Activated naive CD4-positive, alpha-beta T cell treated with anti-CD3 and anti-CD28 coated beads, Interleukin-2, amount 50 U/mL, for 72 hours (primary cell): Measurements from ENCODE around the gene TP53I11. TPM values are rescaled to one million over a fixed set of nuclear protein-coding genes. Genes with fewer than 3 reads are reported as not detected.

Experiments
- ATAC-seq, 2 donors: fragments of 150-1000 bp; cut with Tn5 transposase; 2 replicates each; pipeline ENCODE4 v1.10.0; 2021; ENCODE audit warnings: mild to moderate bottlenecking in 2 of 2, moderate library complexity in 2 of 2
- DNase-seq, 2 donors: peaks; one replicate each; pipeline ENCODE4 v3.0.0; 2021 to 2022; ENCODE audit warnings: low spot score in 2 of 2
- H3K27ac Mint-ChIP-seq, 2 donors: one replicate each; pipeline ENCODE4 v1.8.0; 2022; ENCODE audit warnings: mild to moderate bottlenecking in 2 of 2, mixed read lengths in 2 of 2
- H3K36me3 Mint-ChIP-seq, 2 donors: one replicate each; pipeline ENCODE4 v1.8.0; 2022; ENCODE audit warnings: mixed read lengths in 2 of 2
- H3K9me3 Mint-ChIP-seq, 2 donors: one replicate each; pipeline ENCODE4 v1.8.0; 2022; ENCODE audit warnings: mixed read lengths in 2 of 2
- total RNA-seq, 2 donors: library from RNA; stranded (reverse); gene quantifications; one replicate each; pipeline ENCODE4 v1.2.3, GENCODE V29; 2022

The TP53I11 gene, protein sequence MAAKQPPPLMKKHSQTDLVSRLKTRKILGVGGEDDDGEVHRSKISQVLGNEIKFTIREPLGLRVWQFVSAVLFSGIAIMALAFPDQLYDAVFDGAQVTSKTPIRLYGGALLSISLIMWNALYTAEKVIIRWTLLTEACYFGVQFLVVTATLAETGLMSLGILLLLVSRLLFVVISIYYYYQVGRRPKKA
- 10 to 100 TPM in 1 of 2 donors, 1 to 10 TPM in 1; 7.5 to 21.5 TPM for total RNA-seq

DNA sequence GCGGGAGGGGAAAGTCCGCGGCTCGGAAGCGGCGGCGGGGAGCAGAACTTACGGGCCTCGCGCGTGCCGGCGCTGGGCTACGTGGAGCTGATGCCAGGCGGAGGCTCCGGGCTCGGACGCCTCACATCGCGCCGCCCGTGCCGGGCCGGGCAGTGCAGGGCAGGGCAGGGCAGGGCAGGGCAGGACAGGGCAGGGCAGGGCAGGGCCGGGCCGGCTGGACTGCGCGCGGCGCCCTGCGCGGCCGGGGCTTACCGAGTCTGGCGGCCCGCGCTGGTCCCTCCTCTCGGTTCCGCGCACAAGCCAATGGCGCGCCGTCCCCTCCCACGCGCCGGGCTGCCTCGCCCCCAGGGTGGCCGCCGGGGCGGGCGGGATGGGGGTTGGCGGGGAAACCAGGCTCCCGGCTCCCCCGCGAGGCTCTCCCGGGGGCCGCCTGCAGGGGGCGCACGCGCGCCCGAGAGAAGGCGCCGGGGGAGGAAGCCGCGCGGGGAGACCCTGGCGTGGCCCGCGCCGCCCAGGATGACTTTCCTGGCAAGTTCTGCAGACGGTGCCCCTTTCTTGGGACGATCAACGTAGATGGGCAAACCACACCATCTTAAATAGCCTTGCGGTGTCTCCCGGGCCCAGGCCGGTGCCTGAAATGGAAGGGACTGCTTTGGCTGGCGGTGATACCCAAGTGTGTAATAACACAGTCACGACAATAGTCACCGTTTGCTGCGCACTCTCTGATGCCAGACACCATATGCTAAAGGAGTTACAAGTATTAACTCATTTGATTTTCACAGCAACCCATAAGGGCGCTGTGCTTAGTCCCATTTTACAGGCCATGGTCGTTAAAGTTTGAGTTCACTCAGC is at the start of gene TP53I11:
Gene TP53I11, minus strand, starts transcription at position 259 of the 852 bp plus-strand sequence. CDS start 12,548 bp downstream, outside the sequence.
- H3K27ac Mint-ChIP-seq: no peak within 1 kb of the TSS
- DNase-seq (peak; percentile 71 to 78), ATAC-seq (peak; percentile 79 to 85)
- no peaks in the 10 kb centered on the region for H3K9me3 Mint-ChIP-seq
- H3K36me3 Mint-ChIP-seq: no peaks in the 10 kb centered on the region

DNA sequence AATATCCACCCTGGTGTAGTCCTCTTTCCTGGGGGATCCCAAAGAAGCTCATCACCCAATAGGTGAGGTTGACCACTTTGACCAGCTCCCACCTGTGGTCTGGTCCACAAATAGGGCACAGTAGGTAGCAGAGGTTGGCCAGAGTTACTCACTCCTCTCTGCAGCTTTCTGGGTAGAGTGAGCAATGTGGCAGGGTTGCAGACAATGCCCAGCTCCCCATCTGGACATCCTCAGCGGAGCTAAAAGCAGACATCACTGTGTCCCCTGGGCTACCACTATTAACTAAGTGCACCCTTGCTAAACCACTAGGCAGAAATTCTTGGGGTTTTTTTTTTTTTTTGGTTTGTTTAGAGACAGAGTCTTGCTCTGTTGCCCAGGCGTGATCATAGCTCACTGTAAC is 48.4 kb upstream of the TP53I11 start:
- H3K36me3 Mint-ChIP-seq: no peaks in the 10 kb centered on the region
- H3K27ac Mint-ChIP-seq: no peak overlapping the region
- ATAC-seq: no peak
- no peak for DNase-seq
- H3K9me3 Mint-ChIP-seq: no peaks in the 10 kb centered on the region

- H3K9me3 Mint-ChIP-seq: no peaks in the 10 kb centered on the region
- H3K36me3 Mint-ChIP-seq: no peaks in the 10 kb centered on the region
- DNase-seq (no peak), ATAC-seq (no peak)
- no peak overlapping the region for H3K27ac Mint-ChIP-seq
Measured at GRCh38 chr11:44998051-44998450, 47.4 kb upstream of the TP53I11 start.

GRCh38 chr11:44997566-44997965 is 46.9 kb upstream of the TP53I11 start:
- no peaks in the 10 kb centered on the region for H3K36me3 Mint-ChIP-seq
- H3K27ac Mint-ChIP-seq: no peak overlapping the region
- DNase-seq (no peak), ATAC-seq (no peak)
- H3K9me3 Mint-ChIP-seq: no peaks in the 10 kb centered on the region

DNA sequence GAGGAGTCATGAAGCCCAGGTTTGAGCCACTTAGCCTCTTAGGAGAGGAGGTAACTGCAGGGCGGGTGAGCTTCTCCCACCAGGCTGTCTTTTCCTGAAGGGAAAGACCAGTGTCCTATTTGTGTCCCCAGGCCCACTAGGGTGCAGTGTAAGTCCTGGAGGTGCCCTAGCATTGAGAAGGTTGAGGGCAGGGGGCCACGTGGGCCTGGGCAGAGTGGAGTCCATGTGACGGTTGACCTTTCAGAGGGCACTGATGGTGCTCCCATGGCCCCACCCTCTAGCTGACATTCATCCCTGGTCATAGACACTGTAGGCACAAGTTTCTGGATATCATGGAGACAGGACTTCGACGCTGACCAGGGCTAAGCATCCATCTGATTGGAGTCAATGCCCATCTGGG is 44.1 kb upstream of the TP53I11 start:
- ATAC-seq (no peak), DNase-seq (no peak)
- no peaks in the 10 kb centered on the region for H3K9me3 Mint-ChIP-seq
- no peak overlapping the region for H3K27ac Mint-ChIP-seq
- no peaks in the 10 kb centered on the region for H3K36me3 Mint-ChIP-seq

GRCh38 chr11:44993971-44994704 is 43.5 kb upstream of the TP53I11 start:
- Mint-ChIP-seq H3K36me3 (no peaks in the 10 kb centered on the region), H3K9me3 (no peaks in the 10 kb centered on the region), H3K27ac (no peak overlapping the region)
- no peak for ATAC-seq
- DNase-seq: no peak

GRCh38 chr11:44992774-44993173 is 42.1 kb upstream of the TP53I11 start:
- Mint-ChIP-seq H3K9me3 (no peaks in the 10 kb centered on the region), H3K36me3 (no peaks in the 10 kb centered on the region), H3K27ac (no peak overlapping the region)
- ATAC-seq: no peak
- no peak for DNase-seq

GRCh38 chr11:44992181-44992582 is 41.5 kb upstream of the TP53I11 start:
- no peak for ATAC-seq
- no peak overlapping the region for H3K27ac Mint-ChIP-seq
- H3K36me3 Mint-ChIP-seq: no peaks in the 10 kb centered on the region
- H3K9me3 Mint-ChIP-seq: no peaks in the 10 kb centered on the region
- DNase-seq: no peak

DNA sequence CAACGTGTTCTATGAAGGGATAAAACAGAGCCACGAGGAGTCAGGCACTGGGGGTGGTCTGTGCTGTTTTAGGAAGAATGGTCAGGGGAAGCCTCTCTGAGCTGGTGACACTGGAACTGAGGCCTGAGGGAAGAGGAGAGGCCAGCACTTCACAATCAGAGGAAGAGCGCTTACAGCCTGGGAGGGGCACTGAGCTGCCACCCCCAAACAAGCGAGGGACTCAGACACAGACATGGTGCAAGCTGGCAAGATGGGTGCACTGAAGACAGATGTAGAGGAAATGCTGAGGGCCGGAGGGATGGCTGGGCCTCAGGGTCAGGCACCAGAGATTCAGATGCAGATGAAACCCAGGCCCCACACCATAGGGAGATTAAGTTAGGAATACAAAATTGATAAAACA is 40.0 kb upstream of the TP53I11 start:
- DNase-seq (no peak), ATAC-seq (no peak)
- Mint-ChIP-seq H3K27ac (no peak overlapping the region), H3K9me3 (no peaks in the 10 kb centered on the region), H3K36me3 (no peaks in the 10 kb centered on the region)

- Mint-ChIP-seq H3K27ac (no peak overlapping the region), H3K36me3 (no peaks in the 10 kb centered on the region), H3K9me3 (no peaks in the 10 kb centered on the region)
- DNase-seq (no peak), ATAC-seq (no peak)
Measured at GRCh38 chr11:44989831-44990566, 39.3 kb upstream of the TP53I11 start.

DNA sequence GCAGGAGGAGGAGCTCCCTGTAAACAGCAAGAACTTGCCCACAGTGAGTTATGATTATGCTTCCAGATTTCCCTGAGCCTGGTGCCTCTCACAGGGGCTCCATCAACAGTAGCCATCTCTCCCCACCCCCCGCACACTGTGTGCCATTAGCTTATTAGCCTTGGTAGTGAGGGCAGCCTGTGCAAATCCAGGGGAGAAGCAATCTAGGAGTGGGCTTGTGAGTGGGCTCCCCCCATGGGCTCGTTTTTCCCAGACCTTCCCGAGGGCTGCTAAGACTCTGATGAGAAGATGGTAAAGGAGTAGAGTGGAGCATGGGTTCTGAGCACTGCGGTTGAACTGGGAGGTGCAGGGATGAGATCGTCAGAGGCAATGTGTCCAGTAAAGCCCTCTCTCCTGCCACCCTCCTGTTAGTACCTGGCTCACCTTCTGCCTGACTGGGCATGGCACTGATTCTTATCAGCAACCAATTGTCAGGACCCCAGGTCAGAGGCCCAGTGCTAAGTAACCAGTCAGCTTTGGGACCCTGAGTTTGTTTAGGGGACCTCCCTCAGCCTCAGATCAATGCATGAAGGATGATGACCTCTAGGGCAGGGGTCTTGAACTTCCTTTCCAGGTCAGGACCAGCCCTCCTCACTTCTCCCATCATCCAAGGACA is 38.4 kb upstream of the TP53I11 start:
- H3K27ac Mint-ChIP-seq: no peak overlapping the region
- no peaks in the 10 kb centered on the region for H3K36me3 Mint-ChIP-seq
- H3K9me3 Mint-ChIP-seq: no peaks in the 10 kb centered on the region
- DNase-seq: peak in 1 of 2 donors; percentile 35
- no peak for ATAC-seq

- Mint-ChIP-seq H3K36me3 (no peaks in the 10 kb centered on the region), H3K9me3 (no peaks in the 10 kb centered on the region), H3K27ac (no peak overlapping the region)
- ATAC-seq: no peak
- DNase-seq: peak in 1 of 2 donors; percentile 16
Measured at GRCh38 chr11:44988111-44988510, 37.4 kb upstream of the TP53I11 start.

- Mint-ChIP-seq H3K36me3 (no peaks in the 10 kb centered on the region), H3K9me3 (no peaks in the 10 kb centered on the region), H3K27ac (peak overlapping the region in 1 of 2 donors; percentile 22)
- ATAC-seq (no peak), DNase-seq (peak in 1 of 2 donors; percentile 41)
Measured at GRCh38 chr11:44987506-44987905, 36.8 kb upstream of the TP53I11 start.

DNA sequence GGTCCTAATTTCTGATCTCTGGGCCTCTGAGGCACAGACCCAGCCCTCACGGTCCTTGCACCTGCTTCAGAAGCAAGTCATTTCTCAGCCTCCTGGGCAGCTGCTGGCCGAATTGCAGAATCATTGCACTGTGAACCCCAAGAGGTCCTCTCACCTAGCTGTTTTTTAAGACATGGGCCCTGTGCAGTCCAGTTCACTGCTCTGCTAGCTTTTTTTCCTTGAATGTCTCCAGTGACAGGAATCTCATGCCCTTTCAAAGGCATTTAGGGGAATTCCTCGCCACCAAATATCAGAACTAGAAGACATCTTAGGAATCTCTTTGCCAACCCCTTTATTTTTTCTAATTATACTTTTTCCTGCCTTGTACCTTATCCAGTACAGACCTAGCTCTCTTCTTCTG is 35.6 kb upstream of the TP53I11 start:
- Mint-ChIP-seq H3K36me3 (no peaks in the 10 kb centered on the region), H3K27ac (no peak overlapping the region), H3K9me3 (no peaks in the 10 kb centered on the region)
- ATAC-seq: no peak
- DNase-seq: peak in 1 of 2 donors; percentile 3

GRCh38 chr11:44985721-44986120 is 35.0 kb upstream of the TP53I11 start:
- Mint-ChIP-seq H3K9me3 (no peaks in the 10 kb centered on the region), H3K36me3 (no peaks in the 10 kb centered on the region), H3K27ac (no peak overlapping the region)
- ATAC-seq (no peak), DNase-seq (no peak)

- Mint-ChIP-seq H3K36me3 (no peaks in the 10 kb centered on the region), H3K9me3 (no peaks in the 10 kb centered on the region), H3K27ac (peak overlapping the region in 1 of 2 donors; percentile 60)
- DNase-seq: no peak
- ATAC-seq: no peak
Measured at GRCh38 chr11:44983786-44984185, 33.1 kb upstream of the TP53I11 start.
